ENCODE measurements around the gene YTHDF2. TPM values are rescaled to one million over a fixed set of nuclear protein-coding genes. Genes with fewer than 3 reads are reported as not detected.
A peak's percentile ranks its signal among the peaks of the same experiment; 100 is the strongest.

The YTHDF2 gene
- total and polyA plus RNA-seq, 2 of the 13 experiments (the other 11 are each of a cell fraction or from before 2014, with no cell fraction given): 48.4 to 59.6 TPM

- TF ChIP-seq, protein P1, sequence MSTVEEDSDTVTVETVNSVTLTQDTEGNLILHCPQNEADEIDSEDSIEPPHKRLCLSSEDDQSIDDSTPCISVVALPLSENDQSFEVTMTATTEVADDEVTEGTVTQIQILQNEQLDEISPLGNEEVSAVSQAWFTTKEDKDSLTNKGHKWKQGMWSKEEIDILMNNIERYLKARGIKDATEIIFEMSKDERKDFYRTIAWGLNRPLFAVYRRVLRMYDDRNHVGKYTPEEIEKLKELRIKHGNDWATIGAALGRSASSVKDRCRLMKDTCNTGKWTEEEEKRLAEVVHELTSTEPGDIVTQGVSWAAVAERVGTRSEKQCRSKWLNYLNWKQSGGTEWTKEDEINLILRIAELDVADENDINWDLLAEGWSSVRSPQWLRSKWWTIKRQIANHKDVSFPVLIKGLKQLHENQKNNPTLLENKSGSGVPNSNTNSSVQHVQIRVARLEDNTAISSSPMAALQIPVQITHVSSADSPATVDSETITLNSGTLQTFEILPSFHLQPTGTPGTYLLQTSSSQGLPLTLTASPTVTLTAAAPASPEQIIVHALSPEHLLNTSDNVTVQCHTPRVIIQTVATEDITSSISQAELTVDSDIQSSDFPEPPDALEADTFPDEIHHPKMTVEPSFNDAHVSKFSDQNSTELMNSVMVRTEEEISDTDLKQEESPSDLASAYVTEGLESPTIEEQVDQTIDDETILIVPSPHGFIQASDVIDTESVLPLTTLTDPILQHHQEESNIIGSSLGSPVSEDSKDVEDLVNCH (CRISPR knock-in tag; IDR thresholded peaks at IDR 0.05): no peak
- no peak for TF ChIP-seq ZNF44 (CRISPR knock-in tag; IDR thresholded peaks at IDR 0.05)
- TF ChIP-seq, protein P2, sequence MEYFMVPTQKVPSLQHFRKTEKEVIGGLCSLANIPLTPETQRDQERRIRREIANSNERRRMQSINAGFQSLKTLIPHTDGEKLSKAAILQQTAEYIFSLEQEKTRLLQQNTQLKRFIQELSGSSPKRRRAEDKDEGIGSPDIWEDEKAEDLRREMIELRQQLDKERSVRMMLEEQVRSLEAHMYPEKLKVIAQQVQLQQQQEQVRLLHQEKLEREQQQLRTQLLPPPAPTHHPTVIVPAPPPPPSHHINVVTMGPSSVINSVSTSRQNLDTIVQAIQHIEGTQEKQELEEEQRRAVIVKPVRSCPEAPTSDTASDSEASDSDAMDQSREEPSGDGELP (IDR thresholded peaks at IDR 0.05; ENCODE audit: borderline replicate concordance, low read depth): peak; percentile 82
- TF ChIP-seq ZBTB1 (CRISPR knock-in tag; IDR thresholded peaks at IDR 0.05; ENCODE audit: borderline replicate concordance): no peak
- TF ChIP-seq ZBTB20 (CRISPR knock-in tag; IDR thresholded peaks at IDR 0.05; ENCODE audit: borderline replicate concordance, low read depth): no peak
- TF ChIP-seq SUZ12 (IDR thresholded peaks at IDR 0.05; ENCODE audit: low read depth, low read length): no peak
- no peak for TF ChIP-seq ISL2 (CRISPR knock-in tag; IDR thresholded peaks at IDR 0.05)
- TF ChIP-seq ZNF570 (CRISPR knock-in tag; IDR thresholded peaks at IDR 0.05; ENCODE audit: borderline replicate concordance): no peak
- TF ChIP-seq, protein P3, sequence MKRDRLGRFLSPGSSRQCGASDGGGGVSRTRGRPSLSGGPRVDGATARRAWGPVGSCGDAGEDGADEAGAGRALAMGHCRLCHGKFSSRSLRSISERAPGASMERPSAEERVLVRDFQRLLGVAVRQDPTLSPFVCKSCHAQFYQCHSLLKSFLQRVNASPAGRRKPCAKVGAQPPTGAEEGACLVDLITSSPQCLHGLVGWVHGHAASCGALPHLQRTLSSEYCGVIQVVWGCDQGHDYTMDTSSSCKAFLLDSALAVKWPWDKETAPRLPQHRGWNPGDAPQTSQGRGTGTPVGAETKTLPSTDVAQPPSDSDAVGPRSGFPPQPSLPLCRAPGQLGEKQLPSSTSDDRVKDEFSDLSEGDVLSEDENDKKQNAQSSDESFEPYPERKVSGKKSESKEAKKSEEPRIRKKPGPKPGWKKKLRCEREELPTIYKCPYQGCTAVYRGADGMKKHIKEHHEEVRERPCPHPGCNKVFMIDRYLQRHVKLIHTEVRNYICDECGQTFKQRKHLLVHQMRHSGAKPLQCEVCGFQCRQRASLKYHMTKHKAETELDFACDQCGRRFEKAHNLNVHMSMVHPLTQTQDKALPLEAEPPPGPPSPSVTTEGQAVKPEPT (CRISPR knock-in tag; IDR thresholded peaks at IDR 0.05; ENCODE audit: low read depth): no peak
- no peak for TF ChIP-seq ZNF572 (CRISPR knock-in tag; IDR thresholded peaks at IDR 0.05)
- no peak for TF ChIP-seq RFX5 (IDR thresholded peaks at IDR 0.05; ENCODE audit: low read depth, low read length)
- TF ChIP-seq CBX2 (IDR thresholded peaks at IDR 0.05; ENCODE audit: low read depth, low read length): no peak
- TF ChIP-seq CBX2 (CRISPR knock-in tag; IDR thresholded peaks at IDR 0.05; ENCODE audit: low read depth): no peak
- TF ChIP-seq ZNF720 (CRISPR knock-in tag; IDR thresholded peaks at IDR 0.05): no peak
- TF ChIP-seq BCLAF1 (IDR thresholded peaks at IDR 0.05): no peak
- no peak for TF ChIP-seq ZNF33B (CRISPR knock-in tag; IDR thresholded peaks at IDR 0.05)
- no peak for TF ChIP-seq PHF20 (CRISPR knock-in tag; IDR thresholded peaks at IDR 0.05)
- no peak for TF ChIP-seq GABPB1 (CRISPR knock-in tag; IDR thresholded peaks at IDR 0.05)
These were observed 76.1 kb downstream of the YTHDF2 start (continued) for GRCh38 chr1:28812669-28813468.

Data from HepG2 (cell line).